Ascending aorta (tissue), 2 donors: ENCODE results near the gene HOXB6. TPM values are rescaled to one million over a fixed set of nuclear protein-coding genes. Genes with fewer than 3 reads are reported as not detected.
A peak's percentile ranks its signal among the peaks of the same experiment; 100 is the strongest.

ENCODE experiments used
- DNase-seq, 2 donors: peaks; one replicate each; pipeline ENCODE4 v3.0.0-alpha.2; 2019; ENCODE audit warnings: low spot score in 2 of 2
- H3K27ac ChIP-seq, 2 donors: fragments of 200-600 bp; sonication (generic); one replicate each; pipeline ENCODE4 v1.5.1; 2016 to 2017; ENCODE audit warnings: mild to moderate bottlenecking in 1 of 2
- H3K27me3 ChIP-seq: fragments of 200-600 bp; sonication (generic); one replicate; pipeline ENCODE4 v1.5.1; 2017
- H3K36me3 ChIP-seq, 2 donors: fragments of 200-600 bp; sonication (generic); one replicate each; pipeline ENCODE4 v1.5.1; 2016
- H3K4me1 ChIP-seq, 2 donors: fragments of 200-600 bp; sonication (generic); one replicate each; pipeline ENCODE4 v1.5.1; 2016 to 2017; ENCODE audit warnings: mild to moderate bottlenecking in 1 of 2
- H3K4me3 ChIP-seq, 2 donors: fragments of 200-600 bp; sonication (generic); one replicate each; pipeline ENCODE4 v1.5.1; 2016 to 2017; ENCODE audit warnings: mild to moderate bottlenecking in 1 of 2
- H3K9me3 ChIP-seq, 2 donors: fragments of 200-600 bp; sonication (generic); one replicate each; pipeline ENCODE4 v1.5.1; 2016
- CTCF ChIP-seq, 3 experiments: fragments of 200-600 bp in 2 of 3; fragments of 450-650 bp in 1 of 3; sonication (generic) in 2 of 3; IDR thresholded peaks; one replicate each; pipeline ENCODE4 v1.5.1; 2016 to 2019; ENCODE audit warnings: antibody characterized with exemption in 3 of 3, mild to moderate bottlenecking in 1 of 3, moderate library complexity in 1 of 3
- intact Hi-C: fragments of 100-400 bp; cut with DNase I; formaldehyde crosslinking; loops from one replicate; pipeline ENCODE4 v1.15.1; 2023
- total RNA-seq: library from RNA; depleted of rRNA; stranded (reverse); fragments of >200 nt; gene quantifications from one replicate; pipeline ENCODE4 v1.1.0, GENCODE V29; 2016

HOXB6 gene
- total RNA-seq, 1 donor from 2014 or later = 5.1 TPM

- Histone ChIP-seq H3K36me3 (peaks cover 19 to 25% of the 10 kb centered on the region in 2 donors), H3K9me3 (no peaks in the 10 kb centered on the region), H3K27ac (peak overlapping the region; percentile 84 to 97), H3K4me1 (peaks cover 8 to 58% of the 10 kb centered on the region in 2 donors), H3K4me3 (peak overlapping the region in 1 of 2 donors; percentile 80), H3K27me3 (no peaks in the 10 kb centered on the region)
- DNase-seq = no peak
- no peak for TF ChIP-seq CTCF (IDR thresholded peaks at IDR 0.05)
- intact Hi-C loops = no loop called here
Observed at GRCh38 chr17:48552466-48553189, 52.2 kb downstream of the HOXB6 start.

GRCh38 chr17:48551596-48552465 lies 53.0 kb downstream of the HOXB6 start:
- Histone ChIP-seq H3K27me3 (no peaks in the 10 kb centered on the region), H3K36me3 (peaks cover 19 to 25% of the 10 kb centered on the region in 2 donors), H3K27ac (peak overlapping the region; percentile 84 to 97), H3K9me3 (no peaks in the 10 kb centered on the region), H3K4me3 (peak overlapping the region in 1 of 2 donors; percentile 80), H3K4me1 (peaks cover 4 to 55% of the 10 kb centered on the region in 2 donors)
- TF ChIP-seq CTCF (IDR thresholded peaks at IDR 0.05) = no peak
- intact Hi-C loops = no loop called here
- DNase-seq = no peak

- Histone ChIP-seq H3K36me3 (peaks cover 19 to 25% of the 10 kb centered on the region in 2 donors), H3K9me3 (no peaks in the 10 kb centered on the region), H3K4me1 (peaks cover 0 to 55% of the 10 kb centered on the region in 2 donors), H3K4me3 (no peak overlapping the region), H3K27me3 (no peaks in the 10 kb centered on the region), H3K27ac (peak overlapping the region; percentile 84 to 97)
- DNase-seq = no peak
- no peak for TF ChIP-seq CTCF (IDR thresholded peaks at IDR 0.05)
- intact Hi-C loops = no loop called here
Observed at GRCh38 chr17:48551214-48551555, 53.6 kb downstream of the HOXB6 start.

- Histone ChIP-seq H3K27me3 (no peaks in the 10 kb centered on the region), H3K27ac (peak overlapping the region; percentile 84 to 97), H3K9me3 (no peaks in the 10 kb centered on the region), H3K36me3 (peaks cover 19 to 25% of the 10 kb centered on the region in 2 donors), H3K4me1 (peaks cover under 1 to 55% of the 10 kb centered on the region in 2 donors), H3K4me3 (no peak overlapping the region)
- no peak for DNase-seq
- intact Hi-C loops = no loop called here
- TF ChIP-seq CTCF (IDR thresholded peaks at IDR 0.05) = no peak
Observed at GRCh38 chr17:48550502-48551213, 54.1 kb downstream of the HOXB6 start.

- Histone ChIP-seq H3K36me3 (peaks cover 19 to 25% of the 10 kb centered on the region in 2 donors), H3K27me3 (no peaks in the 10 kb centered on the region), H3K27ac (peak overlapping the region; percentile 84 to 97), H3K4me3 (no peak overlapping the region), H3K4me1 (peaks cover 6 to 59% of the 10 kb centered on the region in 2 donors), H3K9me3 (no peaks in the 10 kb centered on the region)
- no peak for TF ChIP-seq CTCF (IDR thresholded peaks at IDR 0.05)
- intact Hi-C loops = no loop called here
- DNase-seq = peak in 1 of 2 donors; percentile 56
Observed at GRCh38 chr17:48549914-48550501, 54.8 kb downstream of the HOXB6 start.
